Non-pigmented ciliary epithelial cell (primary cell): Measurements from ENCODE around the gene ECT2.
"Not testable (repeated sequence)": the region's sequence is repeated elsewhere in the genome, so short reads cannot be mapped to it uniquely, and the experiment has no call there.

Source experiments
- DNase-seq: peaks from one replicate; pipeline ENCODE4 v3.0.0-alpha.2; 2010; ENCODE audit warnings: low read depth

ECT2 gene

GRCh38 chr3:172811099-172811498, 60.6 kb downstream of the ECT2 start:
- no peak for DNase-seq

GRCh38 chr3:172813462-172813861, 62.9 kb downstream of the ECT2 start:
- no peak for DNase-seq

GRCh38 chr3:172814738-172815137, 64.2 kb downstream of the ECT2 start:
- DNase-seq: no peak

- DNase-seq: no peak
These were observed 65.3 kb downstream of the ECT2 start for GRCh38 chr3:172815857-172816256.

- no peak for DNase-seq
These were observed 65.8 kb downstream of the ECT2 start for GRCh38 chr3:172816281-172816680.

- DNase-seq: no peak
These were observed 66.4 kb downstream of the ECT2 start for GRCh38 chr3:172816968-172817367.

GRCh38 chr3:172820492-172820891, 70.0 kb downstream of the ECT2 start:
- no peak for DNase-seq

- DNase-seq: no peak
These were observed 73.7 kb downstream of the ECT2 start for GRCh38 chr3:172824229-172824628.

- not testable (repeated sequence) for DNase-seq
These were observed 76.7 kb downstream of the ECT2 start for GRCh38 chr3:172827231-172827630.

GRCh38 chr3:172832983-172833382, 82.5 kb downstream of the ECT2 start:
- no peak for DNase-seq

- no peak for DNase-seq
These were observed 86.0 kb downstream of the ECT2 start for GRCh38 chr3:172836390-172836997.

- DNase-seq: no peak
These were observed 89.2 kb downstream of the ECT2 start for GRCh38 chr3:172839679-172840078.

GRCh38 chr3:172840463-172840862, 89.9 kb downstream of the ECT2 start:
- no peak for DNase-seq

GRCh38 chr3:172840913-172841312, 90.4 kb downstream of the ECT2 start:
- no peak for DNase-seq

- no peak for DNase-seq
These were observed 93.9 kb downstream of the ECT2 start for GRCh38 chr3:172844428-172844827.

GRCh38 chr3:172846103-172846561, 95.6 kb downstream of the ECT2 start:
- DNase-seq: no peak

- peak; percentile 55 for DNase-seq
These were observed 96.2 kb downstream of the ECT2 start for GRCh38 chr3:172846706-172847105.

- DNase-seq: no peak
These were observed 96.8 kb downstream of the ECT2 start for GRCh38 chr3:172847292-172847691.

GRCh38 chr3:172848910-172849309, 98.4 kb downstream of the ECT2 start:
- no peak for DNase-seq

- DNase-seq: no peak
These were observed 102.5 kb downstream of the ECT2 start for GRCh38 chr3:172853005-172853404.

GRCh38 chr3:172853921-172854666, 103.6 kb downstream of the ECT2 start:
- DNase-seq: no peak

GRCh38 chr3:172855037-172855436, 104.5 kb downstream of the ECT2 start:
- no peak for DNase-seq

GRCh38 chr3:172856795-172857742, 106.5 kb downstream of the ECT2 start:
- no peak for DNase-seq
